Measurements from ENCODE around the gene FCRL5. TPM values are rescaled to one million over a fixed set of nuclear protein-coding genes. Genes with fewer than 3 reads are reported as not detected.

FCRL5 gene
- total and polyA plus RNA-seq, 8 donors: 0.37 to 4.8 (median 0.76) TPM; not detected in 3

DNA sequence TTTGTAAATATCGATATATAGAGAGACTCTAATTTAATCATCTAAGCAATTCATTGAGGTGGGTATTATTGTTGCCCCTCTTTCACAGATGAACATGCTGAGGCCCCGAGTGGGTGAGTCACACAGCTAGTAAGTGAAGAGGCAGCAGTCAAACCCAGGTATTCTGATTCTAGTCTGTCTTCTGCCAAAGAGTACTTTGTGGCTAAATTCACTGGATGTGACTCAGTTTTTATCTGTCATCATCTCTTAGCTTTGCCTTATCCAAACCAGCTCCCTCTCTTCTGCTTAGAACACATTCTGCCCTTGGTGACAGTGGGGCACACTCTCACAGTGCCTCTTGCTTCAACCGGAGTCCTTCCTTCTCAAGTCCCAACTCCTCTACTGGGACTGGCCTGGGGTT is 11.5 kb downstream of the FCRL5 start:
- Histone ChIP-seq H3K27ac (no peak overlapping the region), H3K36me3 (no peaks in the 10 kb centered on the region), H3K9me3 (no peaks in the 10 kb centered on the region), H3K4me3 (no peak overlapping the region), H3K27me3 (peaks cover 0 to 4% (median 0%) of the 10 kb centered on the region in 3 donors), H3K4me1 (no peaks in the 10 kb centered on the region)
- intact Hi-C loops (cut with DNase I; ENCODE audit: low total_unique reads): no loop called here
- TF ChIP-seq POLR2AphosphoS5 (IDR thresholded peaks at IDR 0.05): no peak
- TF ChIP-seq POLR2A (IDR thresholded peaks at IDR 0.05): no peak
- TF ChIP-seq EP300 (IDR thresholded peaks at IDR 0.05): no peak
- TF ChIP-seq, protein P1, sequence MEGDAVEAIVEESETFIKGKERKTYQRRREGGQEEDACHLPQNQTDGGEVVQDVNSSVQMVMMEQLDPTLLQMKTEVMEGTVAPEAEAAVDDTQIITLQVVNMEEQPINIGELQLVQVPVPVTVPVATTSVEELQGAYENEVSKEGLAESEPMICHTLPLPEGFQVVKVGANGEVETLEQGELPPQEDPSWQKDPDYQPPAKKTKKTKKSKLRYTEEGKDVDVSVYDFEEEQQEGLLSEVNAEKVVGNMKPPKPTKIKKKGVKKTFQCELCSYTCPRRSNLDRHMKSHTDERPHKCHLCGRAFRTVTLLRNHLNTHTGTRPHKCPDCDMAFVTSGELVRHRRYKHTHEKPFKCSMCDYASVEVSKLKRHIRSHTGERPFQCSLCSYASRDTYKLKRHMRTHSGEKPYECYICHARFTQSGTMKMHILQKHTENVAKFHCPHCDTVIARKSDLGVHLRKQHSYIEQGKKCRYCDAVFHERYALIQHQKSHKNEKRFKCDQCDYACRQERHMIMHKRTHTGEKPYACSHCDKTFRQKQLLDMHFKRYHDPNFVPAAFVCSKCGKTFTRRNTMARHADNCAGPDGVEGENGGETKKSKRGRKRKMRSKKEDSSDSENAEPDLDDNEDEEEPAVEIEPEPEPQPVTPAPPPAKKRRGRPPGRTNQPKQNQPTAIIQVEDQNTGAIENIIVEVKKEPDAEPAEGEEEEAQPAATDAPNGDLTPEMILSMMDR (IDR thresholded peaks at IDR 0.05): no peak
- 73 to 84% (median 77%) methylated on average over 3 of the region's 3 CpGs for WGBS, 5 donors
- DNase-seq: no peak

DNA sequence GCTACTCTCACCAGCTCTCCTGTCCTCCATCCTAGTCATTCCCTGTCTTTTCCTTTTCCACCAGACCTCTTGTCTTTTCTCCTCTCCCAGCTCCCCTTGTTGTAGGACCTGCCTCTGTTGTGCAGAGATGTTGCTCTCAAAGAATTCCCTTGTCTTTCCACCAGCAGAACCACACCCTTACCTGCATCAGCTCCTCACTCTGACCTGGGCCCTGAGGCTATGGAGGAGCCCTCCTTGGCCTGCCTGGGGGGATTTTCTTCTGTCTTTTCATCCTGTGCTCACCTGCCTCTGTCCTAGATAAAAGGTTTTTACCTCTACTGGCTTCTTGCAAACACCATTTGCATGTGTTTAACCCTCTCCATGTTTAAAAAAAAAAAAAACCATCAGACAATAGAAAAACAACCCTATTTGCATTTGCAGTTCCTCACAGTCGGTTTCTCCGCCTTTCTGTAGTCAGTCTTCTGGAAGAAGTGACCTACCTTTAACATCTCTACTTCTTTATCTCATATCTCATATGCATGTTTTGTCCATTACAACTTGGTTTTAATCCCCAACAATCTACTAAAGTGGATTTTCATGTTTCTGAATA is 12.1 kb downstream of the FCRL5 start:
- WGBS, 5 donors: 20 to 70% (median 30%) methylated on average over 2 of the region's 2 CpGs
- intact Hi-C loops (cut with DNase I; ENCODE audit: low total_unique reads): no loop called here
- H3K27me3 ChIP-seq: peaks cover 0 to 4% (median 0%) of the 10 kb centered on the region in 3 donors

DNA sequence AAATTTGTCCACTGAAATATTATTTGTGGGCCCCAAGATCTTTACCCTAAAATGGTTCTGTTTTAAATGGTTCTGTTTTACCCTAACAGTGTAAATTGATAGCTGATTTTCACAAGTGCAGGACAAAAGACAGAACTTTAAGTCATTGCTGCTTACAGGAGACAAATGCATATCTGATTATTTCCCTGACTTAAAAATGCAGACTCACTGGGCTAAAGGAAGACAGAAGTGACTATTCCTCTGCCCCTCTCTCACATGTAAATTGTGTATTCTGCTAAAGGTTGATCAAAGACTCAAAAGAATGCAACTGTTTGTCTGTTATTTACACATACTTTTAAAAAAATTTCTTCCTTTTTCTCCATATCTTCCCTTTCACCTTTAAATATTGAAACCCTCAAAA is 12.7 kb downstream of the FCRL5 start:
- TF ChIP-seq POLR2AphosphoS5 (IDR thresholded peaks at IDR 0.05) (no peak), POLR2A (IDR thresholded peaks at IDR 0.05) (no peak), EP300 (IDR thresholded peaks at IDR 0.05) (no peak)
- TF ChIP-seq, protein P1 (IDR thresholded peaks at IDR 0.05): no peak
- no peak for DNase-seq
- Histone ChIP-seq H3K4me3 (no peak overlapping the region), H3K27me3 (peaks cover 0 to 4% (median 0%) of the 10 kb centered on the region in 3 donors), H3K36me3 (no peaks in the 10 kb centered on the region), H3K27ac (no peak overlapping the region), H3K4me1 (no peaks in the 10 kb centered on the region), H3K9me3 (no peaks in the 10 kb centered on the region)
- intact Hi-C loops (cut with DNase I; ENCODE audit: low total_unique reads): no loop called here

More for the DNA sequence above, 12.1 kb downstream of the FCRL5 start:
- Histone ChIP-seq H3K4me3 (no peak overlapping the region), H3K27ac (no peak overlapping the region), H3K4me1 (no peaks in the 10 kb centered on the region), H3K36me3 (no peaks in the 10 kb centered on the region), H3K9me3 (no peaks in the 10 kb centered on the region)
- TF ChIP-seq POLR2AphosphoS5 (IDR thresholded peaks at IDR 0.05): no peak
- DNase-seq: no peak

DNA sequence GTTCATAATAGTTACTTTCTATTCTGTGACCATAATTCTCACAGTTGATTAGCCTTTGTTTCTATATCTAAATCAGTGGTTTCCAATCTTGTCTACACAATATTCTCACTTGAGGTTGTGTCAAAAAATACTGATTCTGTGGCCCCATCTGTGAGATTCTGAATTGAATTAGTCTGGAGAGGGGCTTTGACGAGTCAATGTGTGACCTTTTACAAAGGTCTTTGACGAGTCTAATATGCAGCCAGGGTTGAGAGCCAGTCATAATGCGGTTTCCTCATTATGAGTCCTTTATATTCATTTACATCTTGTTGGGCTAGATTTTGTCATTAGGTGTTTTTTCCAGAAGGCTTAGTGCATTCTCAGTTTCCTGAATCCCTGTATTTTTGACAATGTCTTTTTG is 19.7 kb downstream of the FCRL5 start:
- intact Hi-C loops (cut with DNase I; ENCODE audit: low total_unique reads): no loop called here
- H3K36me3 ChIP-seq: no peaks in the 10 kb centered on the region
- H3K27me3 ChIP-seq: no peaks in the 10 kb centered on the region
- H3K4me3 ChIP-seq: no peak overlapping the region
- DNase-seq: no peak
- no peak for TF ChIP-seq POLR2A (IDR thresholded peaks at IDR 0.05)
- TF ChIP-seq, protein P1 (IDR thresholded peaks at IDR 0.05): no peak
- no peak for TF ChIP-seq POLR2AphosphoS5 (IDR thresholded peaks at IDR 0.05)
- no peak for TF ChIP-seq EP300 (IDR thresholded peaks at IDR 0.05)
- H3K9me3 ChIP-seq: no peaks in the 10 kb centered on the region
- peaks cover 0 to 8% (median 0%) of the 10 kb centered on the region in 4 donors for H3K4me1 ChIP-seq
- WGBS, 5 donors: 71 to 84% (median 80%) methylated on average over 3 of the region's 3 CpGs
- no peak overlapping the region for H3K27ac ChIP-seq

DNA sequence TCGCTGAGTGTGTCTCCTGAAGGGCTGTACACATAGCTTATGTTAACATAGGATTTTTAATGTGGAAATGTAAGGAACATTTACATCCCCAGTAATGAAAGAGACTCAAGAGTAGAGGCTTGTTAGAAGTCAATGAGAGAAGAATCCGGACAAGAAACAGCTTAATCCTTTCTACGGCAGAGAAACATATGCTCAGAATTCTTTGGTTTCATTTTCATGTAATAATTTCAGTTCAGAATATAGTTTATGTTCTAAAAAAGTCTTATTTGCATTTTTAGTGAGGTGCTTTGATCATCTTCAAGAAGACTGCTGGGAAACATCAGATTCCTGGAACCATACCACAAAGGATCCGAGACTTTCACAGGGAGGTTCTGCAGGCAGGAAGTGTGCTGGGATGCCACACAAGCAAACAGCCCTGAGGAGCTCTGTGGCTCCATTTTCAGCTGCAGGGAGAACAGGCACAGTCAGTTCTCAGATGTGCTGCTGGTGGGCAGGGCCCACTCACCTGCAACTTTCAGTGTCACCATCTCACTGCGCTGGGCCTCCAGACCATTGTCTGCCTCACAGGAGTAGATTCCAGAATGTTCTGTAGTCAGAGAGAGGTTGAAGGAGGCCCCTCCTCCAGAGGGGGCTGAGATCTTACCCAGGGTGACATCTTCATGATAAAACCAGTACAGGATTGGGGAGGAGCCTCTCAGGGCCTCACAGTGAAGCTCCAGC is 28.4 kb downstream of the FCRL5 start:
- intact Hi-C loops (cut with DNase I; ENCODE audit: low total_unique reads): no loop called here
- TF ChIP-seq, protein P1 (IDR thresholded peaks at IDR 0.05): no peak
- TF ChIP-seq POLR2A (IDR thresholded peaks at IDR 0.05) (no peak), POLR2AphosphoS5 (IDR thresholded peaks at IDR 0.05) (no peak), EP300 (IDR thresholded peaks at IDR 0.05) (no peak)
- H3K36me3 ChIP-seq: no peaks in the 10 kb centered on the region
- peaks cover 0 to 3% (median 0%) of the 10 kb centered on the region in 4 donors for H3K4me1 ChIP-seq
- H3K4me3 ChIP-seq: no peak overlapping the region
- H3K27me3 ChIP-seq: peaks cover 0 to 15% (median 0%) of the 10 kb centered on the region in 3 donors
- H3K27ac ChIP-seq: no peak overlapping the region
- no peaks in the 10 kb centered on the region for H3K9me3 ChIP-seq
- 72 to 91% (median 87%) methylated on average over 5 of the region's 5 CpGs for WGBS, 5 donors
- no peak for DNase-seq
